ENCODE measurements around the gene RGS11. TPM values are rescaled to one million over a fixed set of nuclear protein-coding genes. Genes with fewer than 3 reads are reported as not detected.

Gene RGS11
- total and polyA plus RNA-seq, 12 donors, result 1.9 to 36.4 (median 12.5) TPM

DNA sequence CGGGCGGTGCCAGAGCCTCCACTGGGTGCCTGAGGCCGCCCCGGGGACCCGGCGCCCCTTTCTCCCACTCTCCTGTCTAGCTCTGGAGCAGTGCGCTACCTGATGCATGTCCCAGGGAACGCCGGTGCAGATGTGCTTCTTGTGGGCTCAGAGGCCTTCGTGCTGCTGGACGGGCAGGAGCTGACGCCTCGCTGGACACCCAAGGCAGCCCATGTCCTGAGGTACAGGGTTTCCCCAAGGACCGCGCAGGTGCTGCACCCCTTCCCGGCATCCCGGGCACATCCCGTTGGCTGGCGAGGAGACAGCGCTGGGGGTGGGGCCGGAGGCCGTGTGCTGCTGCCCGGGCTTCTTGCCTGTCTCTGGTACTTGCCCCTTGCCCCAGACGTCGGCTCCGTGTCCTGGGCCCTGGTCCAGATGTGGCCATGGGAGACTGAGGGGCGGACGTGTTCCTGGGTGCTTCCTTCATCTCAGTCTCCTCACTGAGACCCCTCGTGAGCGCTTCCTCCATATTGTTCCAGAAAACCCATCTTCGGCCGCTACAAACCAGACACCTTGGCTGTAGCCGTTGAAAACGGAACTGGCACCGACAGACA is 12.5 kb downstream of the RGS11 start:
- H3K27me3 ChIP-seq, result no peaks in the 10 kb centered on the region
- H3K36me3 ChIP-seq, result peaks cover 0 to 73% (median 42%) of the 10 kb centered on the region in 9 donors
- WGBS, 2 donors, result 93 to 95% methylated on average over 35 of the region's 35 CpGs
- DNase-seq, result no peak
- no peak for ATAC-seq
- TF ChIP-seq, protein P1, sequence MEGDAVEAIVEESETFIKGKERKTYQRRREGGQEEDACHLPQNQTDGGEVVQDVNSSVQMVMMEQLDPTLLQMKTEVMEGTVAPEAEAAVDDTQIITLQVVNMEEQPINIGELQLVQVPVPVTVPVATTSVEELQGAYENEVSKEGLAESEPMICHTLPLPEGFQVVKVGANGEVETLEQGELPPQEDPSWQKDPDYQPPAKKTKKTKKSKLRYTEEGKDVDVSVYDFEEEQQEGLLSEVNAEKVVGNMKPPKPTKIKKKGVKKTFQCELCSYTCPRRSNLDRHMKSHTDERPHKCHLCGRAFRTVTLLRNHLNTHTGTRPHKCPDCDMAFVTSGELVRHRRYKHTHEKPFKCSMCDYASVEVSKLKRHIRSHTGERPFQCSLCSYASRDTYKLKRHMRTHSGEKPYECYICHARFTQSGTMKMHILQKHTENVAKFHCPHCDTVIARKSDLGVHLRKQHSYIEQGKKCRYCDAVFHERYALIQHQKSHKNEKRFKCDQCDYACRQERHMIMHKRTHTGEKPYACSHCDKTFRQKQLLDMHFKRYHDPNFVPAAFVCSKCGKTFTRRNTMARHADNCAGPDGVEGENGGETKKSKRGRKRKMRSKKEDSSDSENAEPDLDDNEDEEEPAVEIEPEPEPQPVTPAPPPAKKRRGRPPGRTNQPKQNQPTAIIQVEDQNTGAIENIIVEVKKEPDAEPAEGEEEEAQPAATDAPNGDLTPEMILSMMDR (IDR thresholded peaks at IDR 0.05), result no peak
- H3K9me3 ChIP-seq, result no peaks in the 10 kb centered on the region
- H3K27ac ChIP-seq, result no peak overlapping the region
- intact Hi-C loops (cut with DNase I), result no loop called here
- no peak overlapping the region for H3K4me3 ChIP-seq
- no peaks in the 10 kb centered on the region for H3K4me1 ChIP-seq

DNA sequence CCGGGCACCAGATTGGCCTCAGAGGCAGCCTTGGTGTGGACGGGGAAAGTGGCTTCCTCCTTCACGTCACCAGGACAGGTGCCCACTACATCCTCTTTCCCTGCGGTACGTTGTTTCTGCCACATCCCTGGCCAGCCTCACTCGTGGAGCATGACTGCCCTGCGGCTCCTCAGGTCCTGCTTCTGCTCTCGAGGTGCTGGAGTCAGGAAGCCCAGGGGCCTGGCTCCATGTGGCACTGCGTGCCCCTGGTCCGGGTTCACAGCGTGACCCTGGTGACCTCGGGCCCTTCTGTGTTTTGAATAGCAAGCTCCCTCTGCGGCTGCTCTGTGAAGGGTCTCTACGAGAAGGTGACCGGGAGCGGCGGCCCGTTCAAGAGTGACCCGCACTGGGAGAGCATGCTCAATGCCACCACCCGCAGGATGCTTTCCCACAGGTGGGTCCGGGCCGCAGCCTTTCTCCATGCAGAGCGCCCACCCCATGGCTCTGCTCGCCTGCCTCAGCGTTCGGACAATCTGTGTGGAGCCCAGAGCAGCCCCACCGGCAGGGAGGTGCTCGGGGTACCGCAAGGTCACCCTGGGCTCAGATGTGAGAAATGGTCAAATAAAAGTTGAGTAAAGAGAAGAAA is 13.5 kb downstream of the RGS11 start:
- DNase-seq, result no peak
- H3K36me3 ChIP-seq, result peaks cover 0 to 81% (median 42%) of the 10 kb centered on the region in 9 donors

DNA sequence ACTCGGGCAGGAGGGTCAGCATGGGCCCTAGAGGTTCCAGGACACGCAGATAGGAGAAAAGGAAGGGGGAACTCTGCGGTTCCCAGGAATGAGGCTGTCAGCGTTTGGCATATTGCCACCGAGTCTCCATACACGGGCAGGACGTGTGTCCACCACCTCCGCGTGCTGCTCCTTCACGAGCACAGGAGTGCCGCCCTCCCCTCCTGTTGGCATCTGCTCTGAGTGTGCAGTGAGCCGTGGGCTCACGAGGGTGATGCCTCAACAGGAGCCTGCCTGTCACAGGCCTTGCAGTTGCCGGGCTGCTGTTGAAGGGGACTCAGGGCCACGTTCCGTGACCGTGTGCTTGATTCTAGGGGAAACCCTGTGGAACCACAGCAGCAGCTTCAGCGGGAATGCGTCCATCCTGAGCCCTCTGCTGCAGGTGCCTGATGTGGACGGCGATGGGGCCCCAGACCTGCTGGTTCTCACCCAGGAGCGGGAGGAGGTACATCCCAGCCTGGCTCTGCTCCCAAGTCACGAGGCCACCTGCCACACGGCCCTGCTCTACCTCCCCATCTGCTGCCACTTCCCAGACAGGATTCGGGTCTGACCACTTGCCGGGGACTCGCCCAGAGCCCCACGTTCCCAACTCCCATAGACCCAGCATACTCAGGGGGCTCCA is 14.6 kb downstream of the RGS11 start:
- intact Hi-C loops (cut with DNase I), result no loop called here
- DNase-seq (no peak), ATAC-seq (peak in 2 of 8 donors; percentile 8 to 20)
- no peak overlapping the region for H3K4me3 ChIP-seq
- H3K4me1 ChIP-seq, result no peaks in the 10 kb centered on the region
- peaks cover 0 to 91% (median 42%) of the 10 kb centered on the region in 9 donors for H3K36me3 ChIP-seq
- no peaks in the 10 kb centered on the region for H3K27me3 ChIP-seq
- no peaks in the 10 kb centered on the region for H3K9me3 ChIP-seq
- H3K27ac ChIP-seq, result no peak overlapping the region
- TF ChIP-seq, protein P1 (IDR thresholded peaks at IDR 0.05), result no peak
- 72 to 86% methylated on average over 28 of the region's 28 CpGs for WGBS, 2 donors

More for the DNA sequence above, 13.5 kb downstream of the RGS11 start:
- Histone ChIP-seq H3K27me3 (no peaks in the 10 kb centered on the region), H3K4me3 (no peak overlapping the region), H3K9me3 (no peaks in the 10 kb centered on the region), H3K27ac (no peak overlapping the region), H3K4me1 (no peaks in the 10 kb centered on the region)
- intact Hi-C loops (cut with DNase I), result no loop called here
- ATAC-seq, result no peak
- TF ChIP-seq, protein P1 (IDR thresholded peaks at IDR 0.05), result no peak
- 94% methylated on average over 29 of the region's 29 CpGs for WGBS, 2 donors

DNA sequence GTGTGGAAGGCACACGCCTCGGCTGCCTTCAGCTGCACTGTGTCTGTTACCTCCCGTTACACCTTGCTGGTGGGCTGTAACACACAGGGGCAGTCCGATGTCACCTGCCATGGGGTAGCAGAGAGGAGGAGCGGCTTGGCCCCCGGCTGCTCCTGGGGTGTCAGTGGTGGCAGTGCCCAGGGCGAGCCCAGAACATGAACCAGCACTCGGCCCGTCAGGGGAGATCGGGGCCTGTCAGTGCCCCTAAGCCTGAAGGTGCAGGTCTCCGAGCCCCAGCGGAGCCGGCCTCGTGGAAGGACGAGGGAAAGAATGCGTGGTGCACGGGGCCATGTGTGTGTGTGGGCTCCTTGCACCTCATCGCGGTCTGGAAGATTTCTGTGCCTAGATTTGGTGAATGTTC is 15.4 kb downstream of the RGS11 start:
- Histone ChIP-seq H3K27me3 (no peaks in the 10 kb centered on the region), H3K9me3 (no peaks in the 10 kb centered on the region), H3K27ac (no peak overlapping the region), H3K4me1 (no peaks in the 10 kb centered on the region), H3K4me3 (no peak overlapping the region), H3K36me3 (peaks cover 0 to 95% (median 47%) of the 10 kb centered on the region in 9 donors)
- TF ChIP-seq, protein P1 (IDR thresholded peaks at IDR 0.05), result no peak
- intact Hi-C loops (cut with DNase I), result no loop called here
- DNase-seq (no peak), ATAC-seq (no peak)
- WGBS, 2 donors, result 92 to 94% methylated on average over 19 of the region's 19 CpGs
